Naive thymus-derived CD8-positive, alpha-beta T cell (primary cell): Measurements from ENCODE around the gene RGS3. TPM values are rescaled to one million over a fixed set of nuclear protein-coding genes. Genes with fewer than 3 reads are reported as not detected.
"Not testable (repeated sequence)": the region's sequence is repeated elsewhere in the genome, so short reads cannot be mapped to it uniquely, and the experiment has no call there.

Experiments used
- ATAC-seq, 2 donors: fragments of 150-1000 bp; cut with Tn5 transposase in 1 of 2; sonication (Bioruptor Pico), chemical (Tn5 transposase) in 1 of 2; 1 replicate in 1 of 2; 2 replicates in 1 of 2; pipeline ENCODE4 v1.10.0; 2021; ENCODE audit warnings: mild to moderate bottlenecking in 2 of 2, moderate library complexity in 2 of 2
- POLR2A ChIA-PET: fragments of 350-600 bp; sonication (Branson Sonifier 250); formaldehyde crosslinking; loops from one replicate; lab custom pipeline; 2021; ENCODE audit warnings: antibody characterized with exemption; lab: Charles Lee
- DNase-seq, 10 donors: peaks; one replicate each; pipeline versions ENCODE4 v3.0.0 to v3.0.0-alpha.2; 2020 to 2022
- H3K27ac Mint-ChIP-seq, 10 donors: one replicate each; pipeline ENCODE4 v1.8.0; 2020 to 2022; ENCODE audit warnings: mild to moderate bottlenecking in 10 of 10, mixed read lengths in 10 of 10, moderate library complexity in 4 of 10, inconsistent platforms in 1 of 10
- H3K27me3 Mint-ChIP-seq, 5 donors: one replicate each; pipeline ENCODE4 v1.8.0; 2021 to 2022; ENCODE audit warnings: mixed read lengths in 5 of 5
- H3K36me3 Mint-ChIP-seq, 3 donors: one replicate each; pipeline ENCODE4 v1.8.0; 2020 to 2022; ENCODE audit warnings: mixed read lengths in 3 of 3, mild to moderate bottlenecking in 2 of 3, inconsistent platforms in 1 of 3
- H3K4me1 Mint-ChIP-seq, 4 donors: one replicate each; pipeline ENCODE4 v1.8.0; 2021 to 2022; ENCODE audit warnings: mixed read lengths in 4 of 4
- H3K4me3 Mint-ChIP-seq, 10 donors: one replicate each; pipeline ENCODE4 v1.8.0; 2020 to 2022; ENCODE audit warnings: mild to moderate bottlenecking in 10 of 10, mixed read lengths in 10 of 10, moderate library complexity in 6 of 10, inconsistent platforms in 1 of 10
- H3K9me3 Mint-ChIP-seq, 9 donors: one replicate each; pipeline ENCODE4 v1.8.0; 2020 to 2022; ENCODE audit warnings: mixed read lengths in 9 of 9, mild to moderate bottlenecking in 3 of 9, inconsistent platforms in 1 of 9, moderate library complexity in 1 of 9
- polyA plus RNA-seq, 3 donors: library from polyadenylated mRNA; unstranded; fragments of 300-500 nt; fragmentation: Illumina TruSeq; gene quantifications; one replicate each; pipeline ENCODE4 v1.2.3, GENCODE V29; 2021
- total RNA-seq, 8 experiments: library from RNA in 2 of 8; stranded (reverse) in 2 of 8; gene quantifications; one replicate each; pipeline ENCODE4 v1.2.3 and lab custom pipeline; 2021 to 2026

Gene RGS3
- total and polyA plus RNA-seq, 5 experiments from 2014 or later = 17.9 to 33.4 (median 27.8) TPM

DNA sequence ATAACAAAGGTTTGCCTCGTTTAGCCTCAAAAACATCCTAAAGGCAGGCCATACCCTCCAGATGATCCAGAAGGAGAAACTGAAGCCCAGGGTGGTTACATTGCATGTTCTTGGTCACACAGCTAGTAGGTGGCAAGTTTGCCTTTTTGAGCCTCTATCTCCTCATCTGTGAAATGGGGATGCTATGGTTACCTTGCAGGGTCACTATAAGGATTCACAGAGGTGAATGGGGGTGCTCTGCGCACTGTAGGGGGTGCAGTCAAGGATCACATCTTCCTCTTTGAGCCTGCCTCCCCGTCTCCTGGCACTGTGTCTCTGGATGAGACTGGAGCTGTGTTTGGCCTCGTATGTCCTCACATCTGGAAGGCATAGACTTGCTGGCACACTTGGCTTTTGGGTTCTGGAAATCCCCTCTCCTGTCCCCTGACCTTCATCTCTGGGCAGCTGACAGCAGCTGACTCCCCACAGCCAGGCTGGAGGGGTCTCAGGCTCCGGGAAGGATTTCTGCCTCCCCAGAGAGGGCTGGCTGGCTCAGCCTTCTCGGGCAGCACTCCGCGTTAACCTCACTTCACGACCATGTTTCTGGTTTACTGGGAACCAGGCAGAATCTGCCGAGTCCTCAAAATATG lies 167.7 kb downstream of the RGS3 start:
- H3K36me3 Mint-ChIP-seq = no peaks in the 10 kb centered on the region
- no peaks in the 10 kb centered on the region for H3K9me3 Mint-ChIP-seq
- H3K4me1 Mint-ChIP-seq = no peaks in the 10 kb centered on the region
- no peak overlapping the region for H3K27ac Mint-ChIP-seq
- ATAC-seq = no peak
- POLR2A ChIA-PET = no interaction called here
- DNase-seq = no peak
- H3K27me3 Mint-ChIP-seq = peaks cover 0 to 5% (median 0%) of the 10 kb centered on the region in 5 donors
- H3K4me3 Mint-ChIP-seq = no peak overlapping the region

GRCh38 chr9:113631871-113632665 lies 168.5 kb downstream of the RGS3 start:
- Mint-ChIP-seq H3K4me1 (no peaks in the 10 kb centered on the region), H3K27ac (peak overlapping the region in 1 of 10 donors; percentile 35), H3K4me3 (no peak overlapping the region), H3K27me3 (peaks cover 0 to 5% (median 0%) of the 10 kb centered on the region in 5 donors), H3K36me3 (no peaks in the 10 kb centered on the region), H3K9me3 (no peaks in the 10 kb centered on the region)
- no peak for ATAC-seq
- DNase-seq = no peak
- POLR2A ChIA-PET = no interaction called here

DNA sequence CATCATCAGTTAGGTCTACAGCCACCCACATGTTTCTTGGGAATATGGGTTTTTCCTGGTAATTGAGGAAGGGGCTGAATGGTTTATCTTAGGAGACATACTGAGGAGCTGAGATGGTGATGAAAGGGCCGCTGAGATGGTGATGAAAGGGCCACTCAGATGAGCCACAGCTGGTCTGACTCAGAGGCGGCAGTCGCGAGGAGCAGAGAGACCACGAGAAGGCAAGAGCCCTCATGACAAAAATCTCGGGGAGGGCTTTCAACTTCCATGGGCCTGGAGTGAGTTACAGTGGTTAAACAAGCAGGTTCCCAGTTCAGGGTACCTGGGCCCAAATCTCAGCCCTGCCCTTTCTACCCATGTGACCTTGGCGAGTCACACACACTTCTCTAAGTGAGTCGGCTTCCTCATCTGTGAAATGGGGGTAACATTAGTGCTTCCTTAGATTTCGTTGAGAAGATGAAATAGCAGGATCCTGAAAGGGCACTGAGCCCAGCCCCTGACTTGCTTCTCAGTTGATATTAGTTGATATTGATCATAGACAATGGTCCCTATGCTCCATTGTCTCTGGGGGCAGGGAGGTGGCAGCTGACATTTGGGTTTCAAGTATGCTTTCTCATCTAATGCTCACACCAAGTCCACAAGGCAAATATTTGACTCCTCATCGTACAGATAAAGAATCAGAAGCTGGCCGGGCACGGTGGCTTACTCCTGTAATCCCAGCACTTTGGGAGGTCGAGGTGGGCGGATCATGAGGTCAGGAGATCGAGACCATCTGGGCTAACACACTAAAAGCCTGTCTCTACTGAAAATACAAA lies 169.5 kb downstream of the RGS3 start:
- no peak for DNase-seq

GRCh38 chr9:113633782-113634595 lies 170.5 kb downstream of the RGS3 start:
- POLR2A ChIA-PET = no interaction called here
- no peaks in the 10 kb centered on the region for H3K4me1 Mint-ChIP-seq
- ATAC-seq (no peak), DNase-seq (no peak)
- no peak overlapping the region for H3K4me3 Mint-ChIP-seq
- H3K36me3 Mint-ChIP-seq = no peaks in the 10 kb centered on the region
- peaks cover 0 to 5% (median 0%) of the 10 kb centered on the region in 5 donors for H3K27me3 Mint-ChIP-seq
- peak overlapping the region in 1 of 10 donors; percentile 6 for H3K27ac Mint-ChIP-seq
- H3K9me3 Mint-ChIP-seq = no peaks in the 10 kb centered on the region

More for the DNA sequence above, 169.5 kb downstream of the RGS3 start:
- no peak for ATAC-seq
- Mint-ChIP-seq H3K36me3 (no peaks in the 10 kb centered on the region), H3K27me3 (peaks cover 0 to 5% (median 0%) of the 10 kb centered on the region in 5 donors), H3K27ac (peak overlapping the region in 1 of 10 donors; percentile 55), H3K4me1 (no peaks in the 10 kb centered on the region), H3K4me3 (no peak overlapping the region), H3K9me3 (no peaks in the 10 kb centered on the region)
- POLR2A ChIA-PET = no interaction called here

GRCh38 chr9:113634596-113635515 lies 171.3 kb downstream of the RGS3 start:
- H3K9me3 Mint-ChIP-seq = no peaks in the 10 kb centered on the region
- ATAC-seq (no peak), DNase-seq (no peak)
- H3K27me3 Mint-ChIP-seq = peaks cover 0 to 5% (median 0%) of the 10 kb centered on the region in 5 donors
- POLR2A ChIA-PET = interaction anchor here (0.7 kb wide), 1 partner anchor 45 kb away, joined by 3 read pairs; no protein-coding TSS in a partner anchor
- peak overlapping the region in 1 of 10 donors; percentile 7 for H3K27ac Mint-ChIP-seq
- H3K4me1 Mint-ChIP-seq = no peaks in the 10 kb centered on the region
- H3K36me3 Mint-ChIP-seq = no peaks in the 10 kb centered on the region
- H3K4me3 Mint-ChIP-seq = no peak overlapping the region

DNA sequence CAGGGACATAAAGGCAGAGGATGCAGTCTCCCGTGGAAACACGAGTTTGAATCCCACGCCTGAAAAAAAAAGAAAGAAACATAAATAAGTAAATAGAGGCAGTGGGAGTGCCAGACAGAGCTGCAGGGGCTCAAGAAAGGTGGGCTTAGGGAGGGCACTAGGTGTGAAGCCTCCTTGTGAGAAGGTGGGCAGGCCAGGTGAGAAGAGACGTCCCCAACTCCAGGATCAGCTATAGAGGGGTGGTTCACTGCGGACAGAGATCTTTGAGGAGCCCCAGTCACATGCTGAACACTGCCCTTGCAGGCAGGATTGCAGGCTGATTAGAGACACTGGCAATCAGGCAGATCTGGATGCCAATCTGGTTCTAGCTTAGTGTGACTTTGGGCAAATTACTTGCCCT lies 172.1 kb downstream of the RGS3 start:
- no peak for DNase-seq
- H3K27ac Mint-ChIP-seq = no peak overlapping the region
- H3K27me3 Mint-ChIP-seq = peaks cover 0 to 5% (median 0%) of the 10 kb centered on the region in 5 donors
- H3K4me3 Mint-ChIP-seq = no peak overlapping the region
- H3K9me3 Mint-ChIP-seq = no peaks in the 10 kb centered on the region
- H3K4me1 Mint-ChIP-seq = no peaks in the 10 kb centered on the region
- no peak for ATAC-seq
- POLR2A ChIA-PET = interaction anchor here (0.7 kb wide), 1 partner anchor 46 kb away, joined by 3 read pairs; no protein-coding TSS in a partner anchor
- H3K36me3 Mint-ChIP-seq = no peaks in the 10 kb centered on the region

- no peak overlapping the region for H3K4me3 Mint-ChIP-seq
- peaks cover 0 to 5% (median 0%) of the 10 kb centered on the region in 5 donors for H3K27me3 Mint-ChIP-seq
- POLR2A ChIA-PET = no interaction called here
- H3K4me1 Mint-ChIP-seq = no peaks in the 10 kb centered on the region
- ATAC-seq (no peak), DNase-seq (no peak)
- H3K9me3 Mint-ChIP-seq = no peaks in the 10 kb centered on the region
- no peak overlapping the region for H3K27ac Mint-ChIP-seq
- no peaks in the 10 kb centered on the region for H3K36me3 Mint-ChIP-seq
Observed at GRCh38 chr9:113636165-113636564, 172.6 kb downstream of the RGS3 start.

DNA sequence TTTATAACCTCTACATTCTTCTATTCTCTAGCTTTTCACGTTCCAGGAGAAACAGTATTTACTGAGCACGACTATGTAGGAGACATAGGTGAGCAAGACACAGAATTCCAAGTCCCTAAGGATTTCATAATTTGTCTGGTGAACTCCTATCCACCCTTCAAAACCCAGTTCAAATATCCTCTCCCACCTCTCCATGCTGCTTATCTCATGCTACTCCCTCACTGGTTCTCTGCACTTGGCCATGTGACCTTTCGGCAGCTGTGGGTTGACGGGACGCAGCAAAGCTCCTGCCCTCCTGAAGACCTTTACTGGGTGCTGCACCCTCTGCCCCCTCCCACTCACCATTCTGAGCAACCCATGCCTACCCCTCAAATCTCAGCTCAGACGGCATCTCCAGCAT lies 173.2 kb downstream of the RGS3 start:
- Mint-ChIP-seq H3K27ac (no peak overlapping the region), H3K4me3 (no peak overlapping the region), H3K27me3 (peaks cover 0 to 5% (median 0%) of the 10 kb centered on the region in 5 donors), H3K36me3 (no peaks in the 10 kb centered on the region), H3K4me1 (no peaks in the 10 kb centered on the region), H3K9me3 (no peaks in the 10 kb centered on the region)
- DNase-seq = no peak
- ATAC-seq = no peak
- POLR2A ChIA-PET = no interaction called here

- peaks cover 0 to 4% (median 1%) of the 10 kb centered on the region in 3 donors for H3K36me3 Mint-ChIP-seq
- H3K4me3 Mint-ChIP-seq = no peak overlapping the region
- H3K27me3 Mint-ChIP-seq = peaks cover 0 to 5% (median 1%) of the 10 kb centered on the region in 5 donors
- no peak for ATAC-seq
- peaks cover 0 to 5% (median 0%) of the 10 kb centered on the region in 9 donors for H3K9me3 Mint-ChIP-seq
- DNase-seq = no peak
- no peaks in the 10 kb centered on the region for H3K4me1 Mint-ChIP-seq
- POLR2A ChIA-PET = no interaction called here
- no peak overlapping the region for H3K27ac Mint-ChIP-seq
Observed at GRCh38 chr9:113638490-113638889, 175.0 kb downstream of the RGS3 start.

GRCh38 chr9:113638897-113639296 lies 175.4 kb downstream of the RGS3 start:
- ATAC-seq = no peak

GRCh38 chr9:113639411-113639970 lies 176.0 kb downstream of the RGS3 start:
- H3K4me3 Mint-ChIP-seq, H3K27ac Mint-ChIP-seq, ATAC-seq, H3K27me3 Mint-ChIP-seq, H3K4me1 Mint-ChIP-seq, H3K36me3 Mint-ChIP-seq, POLR2A ChIA-PET, H3K9me3 Mint-ChIP-seq, DNase-seq: not testable (repeated sequence)

More at GRCh38 chr9:113638897-113639296, 175.4 kb downstream of the RGS3 start:
- POLR2A ChIA-PET = no interaction called here
- no peaks in the 10 kb centered on the region for H3K4me1 Mint-ChIP-seq
- peaks cover 0 to 6% (median 1%) of the 10 kb centered on the region in 5 donors for H3K27me3 Mint-ChIP-seq
- H3K9me3 Mint-ChIP-seq = peaks cover 0 to 5% (median 0%) of the 10 kb centered on the region in 9 donors
- no peak overlapping the region for H3K4me3 Mint-ChIP-seq
- H3K27ac Mint-ChIP-seq = no peak overlapping the region
- DNase-seq = no peak
- H3K36me3 Mint-ChIP-seq = peaks cover 0 to 5% (median 1%) of the 10 kb centered on the region in 3 donors
